NT2/D1 (cell line): ENCODE results near the gene FAM3D.

ENCODE experiments used
- YY1 ChIP-seq: IDR thresholded peaks from 2 replicates; pipeline ENCODE4 v1.6.1; 2011; ENCODE audit not compliant: insufficient read length, insufficient read depth
- ZNF274 ChIP-seq: IDR thresholded peaks from 2 replicates; pipeline ENCODE4 v1.6.1; 2011; ENCODE audit warnings: mild to moderate bottlenecking, low read depth, low read length

DNA sequence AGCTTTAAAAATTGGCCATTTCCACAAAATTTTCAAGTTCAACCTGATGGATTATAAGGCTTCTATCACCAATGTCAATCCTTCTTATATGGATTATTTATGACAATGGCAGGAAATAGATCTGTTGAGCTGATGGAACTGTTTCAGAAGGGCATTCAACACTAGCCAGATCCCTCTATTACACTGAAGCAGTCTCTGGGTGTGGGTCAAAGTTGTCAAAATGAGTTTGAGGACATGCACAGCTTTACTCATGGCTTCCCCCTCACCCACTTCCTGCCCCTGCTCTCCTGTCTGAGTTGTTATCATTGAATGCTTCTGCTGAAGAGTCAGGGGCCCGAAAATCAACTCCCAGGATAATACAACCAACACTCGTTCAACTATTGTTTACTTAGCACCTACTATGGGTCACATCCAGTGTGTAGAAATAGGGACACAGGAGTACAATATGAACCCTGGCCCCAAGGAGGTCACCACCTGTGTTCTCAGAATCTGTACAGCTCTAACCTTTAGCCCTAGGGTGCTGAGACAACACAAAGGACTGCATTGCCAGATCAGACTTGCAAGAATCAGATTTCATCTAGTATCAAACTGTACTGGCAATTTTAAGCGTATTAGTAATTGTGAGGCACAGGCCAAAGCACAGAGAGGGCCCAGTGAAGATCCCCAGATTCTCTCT lies 41.7 kb upstream of the FAM3D start:
- TF ChIP-seq YY1 (no peak), ZNF274 (no peak)
